Fibroblast of pulmonary artery (primary cell): ENCODE results near the gene GRIN2A.

Source experiments
- DNase-seq: peaks from one replicate; pipeline ENCODE4 v3.0.0-alpha.2; 2010; ENCODE audit warnings: low read depth
- H3K4me3 ChIP-seq: replicated peaks from 2 replicates; pipeline ENCODE4 v1.5.1; 2011; ENCODE audit warnings: low read depth, mild to moderate bottlenecking, control low read depth, low read length, moderate library complexity
- TF ChIP-seq, protein P1 (sequence below): IDR thresholded peaks from 2 replicates; pipeline ENCODE4 v1.5.1; 2011; ENCODE audit warnings: mild to moderate bottlenecking, control low read depth, low read length, inconsistent platforms; ENCODE audit errors: missing control alignments

The GRIN2A gene

DNA sequence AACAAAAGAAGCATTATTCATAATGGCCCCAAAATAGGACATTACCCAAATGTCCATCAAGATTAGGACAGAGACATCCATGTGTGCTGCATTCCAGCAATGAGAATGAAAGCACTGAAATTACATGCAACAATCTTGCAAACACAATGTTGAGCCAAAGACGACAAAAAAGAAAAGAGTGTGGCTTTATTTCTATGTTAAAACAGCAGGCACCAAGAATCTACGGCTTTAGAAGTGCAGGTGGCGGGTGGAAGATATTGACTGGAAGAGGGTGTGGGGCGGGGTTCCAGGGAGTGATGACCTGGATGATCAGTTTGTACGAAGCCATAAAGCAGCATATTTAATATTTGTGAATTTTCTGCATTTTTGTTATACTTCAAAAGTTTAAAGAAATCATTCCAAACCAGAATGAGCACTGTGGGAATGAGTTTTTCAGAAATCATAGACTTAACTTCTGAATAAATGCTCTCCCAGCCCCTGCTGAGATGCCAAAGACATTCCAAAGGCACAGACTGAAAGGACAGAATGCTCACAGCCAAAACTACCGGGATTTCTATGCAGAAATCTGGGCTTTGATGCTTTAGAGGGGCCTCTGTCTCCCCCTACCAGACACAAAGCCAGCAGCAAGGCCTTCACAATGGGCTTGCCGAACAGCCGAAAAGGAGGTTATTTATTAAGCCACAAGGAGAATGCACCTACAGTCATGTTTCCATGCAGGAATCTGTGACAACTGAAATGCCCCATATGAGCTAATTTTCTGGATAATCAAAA lies 361.6 kb downstream of the GRIN2A start:
- TF ChIP-seq, protein P1, sequence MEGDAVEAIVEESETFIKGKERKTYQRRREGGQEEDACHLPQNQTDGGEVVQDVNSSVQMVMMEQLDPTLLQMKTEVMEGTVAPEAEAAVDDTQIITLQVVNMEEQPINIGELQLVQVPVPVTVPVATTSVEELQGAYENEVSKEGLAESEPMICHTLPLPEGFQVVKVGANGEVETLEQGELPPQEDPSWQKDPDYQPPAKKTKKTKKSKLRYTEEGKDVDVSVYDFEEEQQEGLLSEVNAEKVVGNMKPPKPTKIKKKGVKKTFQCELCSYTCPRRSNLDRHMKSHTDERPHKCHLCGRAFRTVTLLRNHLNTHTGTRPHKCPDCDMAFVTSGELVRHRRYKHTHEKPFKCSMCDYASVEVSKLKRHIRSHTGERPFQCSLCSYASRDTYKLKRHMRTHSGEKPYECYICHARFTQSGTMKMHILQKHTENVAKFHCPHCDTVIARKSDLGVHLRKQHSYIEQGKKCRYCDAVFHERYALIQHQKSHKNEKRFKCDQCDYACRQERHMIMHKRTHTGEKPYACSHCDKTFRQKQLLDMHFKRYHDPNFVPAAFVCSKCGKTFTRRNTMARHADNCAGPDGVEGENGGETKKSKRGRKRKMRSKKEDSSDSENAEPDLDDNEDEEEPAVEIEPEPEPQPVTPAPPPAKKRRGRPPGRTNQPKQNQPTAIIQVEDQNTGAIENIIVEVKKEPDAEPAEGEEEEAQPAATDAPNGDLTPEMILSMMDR: no peak
- no peak overlapping the region for H3K4me3 ChIP-seq
- DNase-seq: no peak

DNA sequence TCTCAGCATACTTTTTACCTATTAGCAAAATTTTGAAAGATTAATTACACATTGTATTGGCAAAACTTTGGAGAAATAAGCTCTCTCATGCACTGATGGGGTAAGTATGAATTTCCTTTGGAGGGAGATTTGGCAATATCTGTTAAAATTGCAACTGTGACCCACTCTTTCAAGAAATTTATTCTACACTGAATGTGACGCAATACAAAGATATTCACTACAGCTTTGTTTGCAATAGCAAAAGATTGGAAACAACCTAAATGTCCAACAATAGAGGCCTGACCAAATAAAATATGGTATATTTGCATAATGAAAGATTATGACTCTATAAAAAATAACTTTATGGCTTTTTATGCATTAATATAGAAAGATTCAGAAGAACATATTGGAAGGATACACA lies 363.5 kb downstream of the GRIN2A start:
- H3K4me3 ChIP-seq: no peak overlapping the region
- TF ChIP-seq, protein P1: no peak
- no peak for DNase-seq

DNA sequence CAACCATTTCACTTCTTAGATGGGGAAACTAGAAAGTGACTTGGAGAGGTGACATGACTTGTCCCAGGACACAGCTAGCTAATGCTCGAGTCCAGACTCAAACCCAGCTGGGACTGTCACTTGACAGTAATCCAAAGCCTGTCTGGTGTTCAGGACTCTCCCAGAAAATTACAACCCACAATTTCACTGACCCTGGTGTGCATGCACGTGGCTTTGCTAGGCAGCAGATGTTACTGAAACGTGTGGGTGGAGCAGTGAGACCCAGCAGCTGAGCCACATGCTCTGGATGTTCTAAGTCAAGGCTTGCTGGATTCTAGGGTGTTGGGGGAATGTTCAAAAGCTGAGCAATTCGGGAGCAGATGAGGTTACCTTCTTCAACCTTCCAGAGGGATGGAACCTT lies 364.6 kb downstream of the GRIN2A start:
- DNase-seq: no peak
- no peak overlapping the region for H3K4me3 ChIP-seq
- TF ChIP-seq, protein P1: no peak

DNA sequence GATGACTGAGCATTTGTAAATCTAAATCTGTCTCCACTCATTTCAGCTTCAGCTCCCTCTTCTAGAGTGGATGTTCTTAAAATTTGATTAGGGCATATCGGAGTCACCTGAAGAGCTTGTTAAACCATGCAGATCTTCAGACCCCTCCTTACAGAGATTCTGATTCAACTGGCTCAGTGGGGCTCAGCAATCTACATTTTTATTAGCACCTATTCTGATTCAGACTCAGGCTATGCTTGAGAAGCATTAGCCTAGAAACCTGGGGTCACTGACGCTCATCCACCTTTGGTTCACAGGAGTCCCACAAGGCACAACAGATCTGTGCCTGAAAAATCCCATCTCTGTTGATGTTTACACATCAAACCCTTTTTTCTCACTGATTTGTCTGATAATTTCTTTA lies 365.6 kb downstream of the GRIN2A start:
- DNase-seq: no peak
- H3K4me3 ChIP-seq: no peak overlapping the region
- TF ChIP-seq, protein P1: no peak

DNA sequence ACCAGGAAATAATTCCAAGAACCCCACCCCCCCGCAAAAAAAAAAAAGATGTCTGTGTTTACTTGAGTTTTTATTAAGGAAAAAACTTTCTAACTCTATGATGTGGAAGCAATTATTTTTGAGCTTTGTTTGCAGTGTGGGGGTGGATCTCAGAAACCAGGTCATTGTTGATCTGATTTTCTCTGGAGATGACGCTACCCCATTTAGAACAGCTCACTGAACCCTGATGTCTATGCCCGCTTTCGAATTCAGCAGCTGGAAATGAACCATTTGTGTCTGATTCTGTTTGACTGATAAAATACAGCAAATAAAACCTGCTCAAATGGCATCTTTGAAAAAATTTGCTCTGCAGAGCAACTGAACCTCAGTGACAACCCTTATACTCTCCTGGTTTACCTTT lies 368.6 kb downstream of the GRIN2A start:
- no peak overlapping the region for H3K4me3 ChIP-seq
- TF ChIP-seq, protein P1: no peak
- DNase-seq: no peak

DNA sequence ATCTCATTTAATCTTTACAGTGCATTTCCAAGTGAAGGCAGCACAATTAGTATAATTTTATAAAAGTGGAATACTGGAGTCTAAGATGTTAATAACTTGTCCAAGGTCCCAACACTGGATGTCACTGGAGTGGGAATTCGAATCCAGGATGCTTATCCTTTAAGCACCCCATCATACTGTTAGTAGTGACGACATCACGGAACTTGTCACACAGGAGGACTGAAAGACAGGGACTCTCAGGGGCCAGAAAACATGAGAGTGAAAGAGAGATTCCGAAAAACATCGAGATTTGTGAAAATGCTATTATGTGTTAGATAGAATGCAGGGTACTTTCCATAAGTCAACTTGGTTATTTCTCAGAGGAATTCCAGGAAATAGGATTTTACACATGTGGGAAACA lies 374.0 kb downstream of the GRIN2A start:
- TF ChIP-seq, protein P1: no peak
- H3K4me3 ChIP-seq: no peak overlapping the region
- DNase-seq: no peak

DNA sequence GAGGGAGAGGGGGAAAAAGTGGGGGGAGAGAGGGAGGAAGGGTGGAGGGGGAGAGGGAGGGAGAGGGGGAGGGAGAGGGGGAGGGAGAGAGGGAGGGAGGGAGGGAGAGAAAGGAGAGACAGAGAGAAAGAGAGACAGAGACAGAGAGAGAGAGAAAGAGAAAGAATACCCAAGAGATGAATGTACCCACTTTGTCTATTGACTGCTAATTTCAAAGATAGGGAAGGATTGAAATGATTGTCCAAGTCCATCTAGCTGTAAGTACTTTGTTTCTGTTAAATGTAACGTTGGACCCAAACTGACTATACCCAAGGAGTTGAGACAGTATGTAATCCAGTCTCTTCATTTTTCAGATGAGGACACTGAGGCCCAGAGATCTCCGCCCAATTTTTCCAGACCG lies 374.9 kb downstream of the GRIN2A start:
- TF ChIP-seq, protein P1: no peak
- no peak overlapping the region for H3K4me3 ChIP-seq
- no peak for DNase-seq
